Right lobe of liver (tissue), 4 donors: Measurements from ENCODE around the gene STT3A.

Experiments
- POLR2A ChIP-seq: fragments of 450-650 bp; IDR thresholded peaks from one replicate; pipeline ENCODE4 v1.6.1; 2017; ENCODE audit warnings: antibody characterized with exemption, mild to moderate bottlenecking
- TF ChIP-seq, protein P1 (sequence below), 4 donors: fragments of 200-600 bp in 3 of 4; fragments of 450-650 bp in 1 of 4; IDR thresholded peaks; one replicate each; pipeline versions ENCODE4 v1.5.1 to v1.8.0; 2016 to 2022; ENCODE audit warnings: antibody characterized with exemption in 4 of 4, mild to moderate bottlenecking in 2 of 4
- donor health status: DM: no; HTN: no; CAD: no.
- donor health status: DM: no; HTN: no; CAD: no.
- donor health status: DM: no; HTN: yes; CAD: no.

DNA sequence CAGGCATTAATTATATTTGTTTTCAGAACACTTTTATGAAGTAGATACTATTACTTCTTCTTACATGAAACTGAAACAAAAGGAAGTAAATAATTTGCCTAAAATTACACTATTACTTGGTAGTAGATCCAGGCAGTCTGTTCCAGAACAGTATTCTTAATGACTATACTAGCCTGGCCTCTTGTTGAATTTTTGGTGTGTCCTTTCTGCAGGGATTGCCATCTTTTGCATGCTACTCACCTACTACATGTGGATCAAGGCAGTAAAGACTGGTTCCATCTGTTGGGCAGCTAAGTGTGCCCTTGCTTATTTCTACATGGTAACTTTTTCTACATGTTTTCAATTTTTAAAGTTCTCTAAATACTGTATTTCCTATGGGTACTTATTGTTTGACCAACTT lies 12.8 kb downstream of the STT3A start:
- TF ChIP-seq, protein P1, sequence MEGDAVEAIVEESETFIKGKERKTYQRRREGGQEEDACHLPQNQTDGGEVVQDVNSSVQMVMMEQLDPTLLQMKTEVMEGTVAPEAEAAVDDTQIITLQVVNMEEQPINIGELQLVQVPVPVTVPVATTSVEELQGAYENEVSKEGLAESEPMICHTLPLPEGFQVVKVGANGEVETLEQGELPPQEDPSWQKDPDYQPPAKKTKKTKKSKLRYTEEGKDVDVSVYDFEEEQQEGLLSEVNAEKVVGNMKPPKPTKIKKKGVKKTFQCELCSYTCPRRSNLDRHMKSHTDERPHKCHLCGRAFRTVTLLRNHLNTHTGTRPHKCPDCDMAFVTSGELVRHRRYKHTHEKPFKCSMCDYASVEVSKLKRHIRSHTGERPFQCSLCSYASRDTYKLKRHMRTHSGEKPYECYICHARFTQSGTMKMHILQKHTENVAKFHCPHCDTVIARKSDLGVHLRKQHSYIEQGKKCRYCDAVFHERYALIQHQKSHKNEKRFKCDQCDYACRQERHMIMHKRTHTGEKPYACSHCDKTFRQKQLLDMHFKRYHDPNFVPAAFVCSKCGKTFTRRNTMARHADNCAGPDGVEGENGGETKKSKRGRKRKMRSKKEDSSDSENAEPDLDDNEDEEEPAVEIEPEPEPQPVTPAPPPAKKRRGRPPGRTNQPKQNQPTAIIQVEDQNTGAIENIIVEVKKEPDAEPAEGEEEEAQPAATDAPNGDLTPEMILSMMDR (IDR thresholded peaks at IDR 0.05), result no peak
- no peak for TF ChIP-seq POLR2A
